Measurements from ENCODE around the gene DAND5. TPM values are rescaled to one million over a fixed set of nuclear protein-coding genes. Genes with fewer than 3 reads are reported as not detected.
A peak's percentile ranks its signal among the peaks of the same experiment; 100 is the strongest.

Gene DAND5
- polyA plus RNA-seq, 6 donors from 2014 or later: not detected

DNA sequence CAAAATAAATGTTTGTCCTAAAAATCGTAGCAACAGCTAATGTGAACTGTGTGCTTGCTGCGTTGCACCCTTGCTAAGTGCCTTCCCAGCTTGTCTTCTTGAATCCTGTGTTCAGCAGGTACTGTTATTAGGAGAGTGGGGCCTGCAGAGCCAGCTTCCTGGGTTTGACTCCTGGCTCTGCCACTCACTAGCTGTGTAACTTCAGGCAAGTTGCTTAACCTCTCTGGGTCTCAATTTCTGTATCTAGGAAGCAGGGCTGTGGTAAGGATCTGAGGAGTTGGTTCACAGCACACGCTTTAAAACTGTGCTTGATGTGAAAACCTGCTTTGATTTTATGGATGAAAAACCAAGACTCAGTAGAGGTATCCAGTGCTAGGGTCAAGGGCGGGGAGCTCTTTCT, 35.9 kb downstream of the DAND5 start:
- H3K27me3 Mint-ChIP-seq: peaks cover 8 to 36% (median 30%) of the 10 kb centered on the region in 3 donors
- H3K27ac Mint-ChIP-seq: peak overlapping the region in 1 of 6 donors; percentile 5
- H3K36me3 Mint-ChIP-seq: no peaks in the 10 kb centered on the region
- ATAC-seq (ENCODE audit: low read depth in 2 of 2) (no peak), DNase-seq (no peak)
- H3K4me1 Mint-ChIP-seq: no peaks in the 10 kb centered on the region
- peaks cover 0 to 2% (median 0%) of the 10 kb centered on the region in 7 donors for H3K9me3 Mint-ChIP-seq
- H3K4me3 Mint-ChIP-seq: no peak overlapping the region

DNA sequence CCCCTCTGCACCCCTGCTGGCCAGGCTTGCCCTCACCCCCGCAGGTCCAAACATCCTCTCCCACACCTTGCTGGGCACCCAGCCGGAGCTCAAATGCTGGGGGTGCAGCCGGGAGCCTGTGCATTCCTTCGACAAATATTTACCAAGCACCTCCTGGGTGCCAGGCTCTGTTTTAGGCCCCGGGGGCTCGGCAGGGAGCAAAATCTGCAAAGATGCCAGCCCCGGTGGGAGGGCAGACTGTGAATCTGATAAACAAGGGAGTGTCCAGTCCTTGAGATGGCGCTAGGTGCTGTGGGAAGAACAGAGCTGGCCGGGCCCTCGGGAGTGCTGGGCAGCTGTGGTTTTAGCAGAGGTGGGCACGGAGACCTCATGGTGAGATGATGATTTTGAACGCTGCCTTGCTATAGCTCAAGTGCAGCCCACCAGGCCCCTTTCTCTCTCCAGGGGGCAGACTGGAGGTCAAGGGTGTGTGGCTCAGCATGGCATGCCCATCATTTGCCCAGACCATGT, 36.5 kb downstream of the DAND5 start:
- peaks cover 8 to 42% (median 35%) of the 10 kb centered on the region in 3 donors for H3K27me3 Mint-ChIP-seq
- H3K9me3 Mint-ChIP-seq: peaks cover 0 to 2% (median 0%) of the 10 kb centered on the region in 7 donors
- no peaks in the 10 kb centered on the region for H3K36me3 Mint-ChIP-seq
- H3K4me1 Mint-ChIP-seq: peaks cover 0 to 2% (median 0%) of the 10 kb centered on the region in 3 donors
- DNase-seq: no peak
- no peak overlapping the region for H3K27ac Mint-ChIP-seq
- no peak overlapping the region for H3K4me3 Mint-ChIP-seq
- ATAC-seq (ENCODE audit: low read depth in 2 of 2): no peak

DNA sequence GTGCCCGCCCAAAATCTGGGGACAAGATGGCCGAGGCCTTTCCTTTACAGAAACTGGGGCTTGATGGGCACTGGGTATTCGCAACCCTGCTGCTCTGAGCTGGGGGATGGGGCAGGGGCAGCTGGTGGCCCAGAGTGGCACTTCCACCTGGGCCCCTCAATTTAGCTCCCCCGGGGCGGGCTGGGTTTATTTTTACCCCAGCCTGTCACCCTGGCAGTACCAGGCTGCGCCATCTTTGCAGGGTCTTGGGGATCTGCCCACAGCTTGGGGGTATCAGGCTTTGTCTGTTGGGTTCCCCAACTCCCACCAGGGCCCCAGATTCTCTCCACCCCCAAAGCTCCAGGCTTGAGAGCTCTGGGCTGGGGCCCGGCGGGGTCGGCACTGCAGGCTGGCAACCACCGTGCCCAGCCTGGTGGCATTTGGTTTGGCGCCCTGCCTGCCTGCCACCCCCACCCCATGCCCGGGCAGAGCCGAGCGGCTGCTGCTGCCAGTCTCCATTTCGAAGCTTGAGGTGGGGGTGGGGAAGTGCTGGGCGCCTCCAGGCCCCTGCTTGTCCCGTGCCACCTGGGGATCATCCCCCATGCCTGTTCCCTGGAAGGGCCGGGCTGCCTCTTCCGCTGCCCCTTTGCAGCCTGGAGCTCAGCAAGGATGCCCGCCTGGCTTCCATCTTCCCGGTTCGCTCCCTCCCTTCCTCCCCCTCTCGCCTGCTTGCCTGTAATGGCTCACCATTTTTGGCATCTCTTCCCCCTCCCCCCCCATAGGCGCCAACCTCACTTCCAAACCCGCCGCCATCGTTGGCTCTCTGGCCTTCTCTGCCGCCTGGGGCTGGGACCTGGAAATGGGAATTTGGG, 37.3 kb downstream of the DAND5 start:
- H3K27me3 Mint-ChIP-seq: peaks cover 8 to 50% (median 40%) of the 10 kb centered on the region in 3 donors
- H3K9me3 Mint-ChIP-seq: peaks cover 0 to 1% (median 0%) of the 10 kb centered on the region in 7 donors
- no peaks in the 10 kb centered on the region for H3K36me3 Mint-ChIP-seq
- H3K27ac Mint-ChIP-seq: no peak overlapping the region
- H3K4me1 Mint-ChIP-seq: peaks cover 0 to 7% (median 2%) of the 10 kb centered on the region in 3 donors
- no peak for DNase-seq
- ATAC-seq (ENCODE audit: low read depth in 2 of 2): no peak
- no peak overlapping the region for H3K4me3 Mint-ChIP-seq

DNA sequence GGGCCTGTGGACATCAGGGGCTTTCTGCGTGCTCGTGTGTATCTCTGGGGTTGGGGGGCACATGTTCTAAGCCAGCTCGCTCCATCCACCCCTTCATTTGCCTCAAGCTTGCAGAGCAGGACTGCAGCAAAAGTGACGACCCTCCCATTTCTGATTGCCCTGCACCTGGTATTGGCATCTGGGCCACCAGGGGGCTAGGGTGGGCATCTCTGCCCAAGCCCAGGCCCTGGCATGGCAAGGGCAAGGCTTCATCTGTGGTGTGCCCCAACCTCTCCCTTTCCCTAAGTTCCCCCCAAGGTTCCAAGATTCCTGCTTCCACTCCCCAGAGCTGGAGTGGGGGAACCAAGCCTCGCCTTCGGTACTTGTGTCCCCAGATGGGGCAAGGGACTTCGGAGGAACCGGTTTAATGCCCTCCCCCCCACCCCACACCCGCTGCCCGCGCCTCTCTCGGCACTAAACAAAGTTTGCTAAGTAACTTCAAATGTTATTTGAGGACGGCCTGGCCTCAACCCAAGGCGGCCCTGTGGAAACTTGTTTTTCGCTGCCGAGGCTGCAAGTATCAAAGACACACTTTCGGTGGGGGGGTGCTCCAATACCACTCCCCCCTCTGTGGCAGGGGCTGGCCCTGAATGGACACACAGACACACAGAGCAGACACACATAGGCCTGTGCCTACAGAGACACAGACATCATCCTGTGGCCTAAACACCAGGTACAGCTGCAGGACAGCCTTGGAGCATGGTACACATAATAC, 38.1 kb downstream of the DAND5 start:
- Mint-ChIP-seq H3K9me3 (peaks cover 0 to 2% (median 0%) of the 10 kb centered on the region in 7 donors), H3K27ac (no peak overlapping the region), H3K27me3 (peaks cover 9 to 55% (median 48%) of the 10 kb centered on the region in 3 donors), H3K4me3 (peak overlapping the region in 1 of 8 donors; percentile 29), H3K36me3 (no peaks in the 10 kb centered on the region), H3K4me1 (peaks cover under 1 to 10% (median 8%) of the 10 kb centered on the region in 3 donors)
- DNase-seq: no peak
- ATAC-seq (ENCODE audit: low read depth in 2 of 2): no peak

DNA sequence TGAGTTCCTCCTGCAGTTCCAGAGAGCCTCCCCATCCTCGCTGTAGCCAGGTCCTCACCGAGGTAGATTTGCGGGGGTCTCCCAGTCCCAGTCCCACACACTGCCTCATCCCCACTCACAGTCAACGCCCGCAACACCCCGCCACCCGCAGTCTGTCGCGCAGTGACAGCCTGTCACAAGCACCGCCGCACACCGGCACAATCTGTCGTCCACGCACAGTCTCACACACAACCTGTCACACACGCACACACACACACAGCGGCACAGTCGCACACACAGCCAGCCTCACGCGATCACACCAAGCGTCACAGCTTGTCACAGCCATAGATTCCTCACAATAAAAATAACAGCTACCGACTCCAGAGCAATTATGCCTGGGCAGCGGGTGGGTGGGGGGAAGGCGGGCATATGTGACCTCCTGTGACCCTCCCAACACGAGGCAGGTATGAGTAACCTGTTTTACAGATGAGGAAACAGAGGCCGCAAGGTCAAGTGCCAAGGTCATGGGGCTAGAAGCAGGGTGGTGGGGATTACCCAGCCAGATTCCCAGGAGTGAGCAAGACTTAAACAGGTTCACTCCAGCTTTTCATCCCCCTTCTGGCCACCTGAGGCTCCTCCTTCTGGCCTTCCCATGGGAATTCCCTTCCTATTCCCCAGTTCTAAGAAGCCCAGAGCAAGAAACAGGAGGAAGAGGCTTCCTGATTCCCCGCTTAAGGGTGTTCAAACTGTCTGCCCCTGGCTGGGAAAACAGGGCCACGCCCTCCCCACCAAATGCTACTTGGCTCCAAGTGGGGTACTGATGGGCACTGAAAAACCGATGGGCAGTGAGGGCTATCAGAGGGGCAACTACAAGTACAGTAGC, 39.8 kb downstream of the DAND5 start:
- peak overlapping the region in 2 of 6 donors; percentile 56 to 75 for H3K27ac Mint-ChIP-seq
- peaks cover 0 to 2% (median 0%) of the 10 kb centered on the region in 7 donors for H3K9me3 Mint-ChIP-seq
- peaks cover 12 to 27% (median 25%) of the 10 kb centered on the region in 3 donors for H3K4me1 Mint-ChIP-seq
- peak overlapping the region in 2 of 8 donors; percentile 20 to 74 for H3K4me3 Mint-ChIP-seq
- peaks cover 0 to 8% of the 10 kb centered on the region in 2 donors for H3K36me3 Mint-ChIP-seq
- DNase-seq (no peak), ATAC-seq (ENCODE audit: low read depth in 2 of 2) (no peak)
- H3K27me3 Mint-ChIP-seq: peaks cover 24 to 63% (median 56%) of the 10 kb centered on the region in 3 donors

DNA sequence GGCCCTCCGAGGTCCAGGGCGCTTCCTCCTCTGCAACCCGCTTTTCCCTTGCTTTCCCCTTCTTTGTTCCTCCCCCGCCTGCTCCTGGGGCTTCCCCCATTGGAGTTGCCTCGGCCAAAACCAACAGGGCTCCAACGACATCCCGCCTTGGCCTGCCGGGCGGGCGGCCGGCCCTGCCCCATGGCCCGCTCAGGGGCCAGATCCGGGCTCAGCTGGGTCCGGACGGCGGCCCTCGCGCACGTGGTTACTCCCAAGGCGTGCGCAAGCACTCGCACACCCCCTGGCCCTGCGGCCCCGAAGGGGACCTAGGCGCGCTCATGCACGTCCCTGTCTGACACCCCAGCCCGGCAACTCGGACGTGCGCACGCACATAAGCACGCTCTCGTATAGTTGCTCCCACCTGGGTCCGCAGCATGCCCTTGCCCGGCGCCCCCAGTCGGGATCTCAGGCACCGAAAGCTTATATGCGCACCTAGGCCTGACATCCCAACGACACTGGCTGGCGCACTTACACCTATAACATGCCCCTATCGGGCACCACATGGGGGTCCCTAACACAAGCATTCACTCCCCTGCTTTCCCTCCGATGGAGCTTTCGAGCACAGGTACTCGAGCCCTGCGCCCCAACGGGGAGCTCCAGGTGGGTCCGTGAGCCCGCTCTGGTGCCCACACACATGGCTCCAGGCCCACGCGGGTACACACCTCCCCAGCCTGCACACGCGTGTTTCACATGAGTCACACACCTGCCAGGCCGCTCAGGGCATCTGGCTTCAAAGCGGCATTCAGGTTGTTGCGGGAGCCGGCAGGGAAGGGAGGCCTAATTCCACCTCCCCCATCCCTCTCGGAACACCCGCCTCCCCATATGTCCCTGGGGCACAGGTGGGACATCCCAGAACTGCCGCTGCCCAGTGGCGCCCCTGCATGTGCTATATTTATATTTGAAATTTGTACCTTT, 40.9 kb downstream of the DAND5 start:
- no peak for DNase-seq
- peaks cover 22 to 36% (median 34%) of the 10 kb centered on the region in 3 donors for H3K4me1 Mint-ChIP-seq
- ATAC-seq (ENCODE audit: low read depth in 2 of 2): no peak
- peaks cover 31 to 74% (median 67%) of the 10 kb centered on the region in 3 donors for H3K27me3 Mint-ChIP-seq
- peak overlapping the region in 1 of 8 donors; percentile 35 for H3K4me3 Mint-ChIP-seq
- peaks cover 0 to 2% (median 0%) of the 10 kb centered on the region in 7 donors for H3K9me3 Mint-ChIP-seq
- peaks cover 0 to 12% of the 10 kb centered on the region in 2 donors for H3K36me3 Mint-ChIP-seq
- peak overlapping the region in 1 of 6 donors; percentile 47 for H3K27ac Mint-ChIP-seq

DNA sequence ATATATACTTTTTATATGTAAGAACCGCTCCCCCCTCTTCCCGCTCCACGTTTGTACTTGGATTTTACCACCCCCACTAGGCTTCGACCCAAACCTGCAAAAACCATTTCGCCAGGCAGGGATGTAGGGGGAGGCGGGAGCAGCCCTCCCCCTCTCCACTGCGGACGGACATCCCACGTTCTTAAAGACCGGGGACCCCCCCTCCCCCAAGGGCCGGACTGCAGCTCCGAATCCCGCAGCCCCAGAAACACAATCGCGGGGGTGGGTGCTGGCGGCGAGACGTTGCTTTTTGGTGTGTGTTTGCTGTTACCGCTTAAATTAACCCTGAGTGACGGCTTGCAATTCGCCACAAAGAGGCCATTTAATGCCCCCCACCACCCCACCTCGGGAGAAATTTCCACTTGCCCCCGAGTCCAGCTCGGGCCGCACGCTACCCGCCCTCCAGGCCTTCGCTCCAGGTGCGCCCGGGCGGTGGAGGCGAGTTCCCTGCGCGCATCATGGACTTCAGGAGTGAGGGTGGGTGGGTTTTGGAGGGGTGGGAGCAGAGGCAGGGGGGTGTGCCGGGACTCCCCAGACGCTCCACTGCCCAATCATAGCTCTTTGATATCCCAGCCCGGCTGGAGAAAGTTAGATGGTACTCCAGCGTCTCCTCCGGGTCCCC, 41.7 kb downstream of the DAND5 start:
- peaks cover 28 to 42% (median 39%) of the 10 kb centered on the region in 3 donors for H3K4me1 Mint-ChIP-seq
- peaks cover 0 to 2% (median 0%) of the 10 kb centered on the region in 7 donors for H3K9me3 Mint-ChIP-seq
- no peak for ATAC-seq (ENCODE audit: low read depth in 2 of 2)
- H3K4me3 Mint-ChIP-seq: peak overlapping the region in 7 of 8 donors; percentile 9 to 98 (median 49)
- no peak for DNase-seq
- peaks cover 0 to 12% of the 10 kb centered on the region in 2 donors for H3K36me3 Mint-ChIP-seq
- peaks cover 37 to 79% (median 71%) of the 10 kb centered on the region in 3 donors for H3K27me3 Mint-ChIP-seq
- H3K27ac Mint-ChIP-seq: peak overlapping the region in 4 of 6 donors; percentile 11 to 94 (median 54)

DNA sequence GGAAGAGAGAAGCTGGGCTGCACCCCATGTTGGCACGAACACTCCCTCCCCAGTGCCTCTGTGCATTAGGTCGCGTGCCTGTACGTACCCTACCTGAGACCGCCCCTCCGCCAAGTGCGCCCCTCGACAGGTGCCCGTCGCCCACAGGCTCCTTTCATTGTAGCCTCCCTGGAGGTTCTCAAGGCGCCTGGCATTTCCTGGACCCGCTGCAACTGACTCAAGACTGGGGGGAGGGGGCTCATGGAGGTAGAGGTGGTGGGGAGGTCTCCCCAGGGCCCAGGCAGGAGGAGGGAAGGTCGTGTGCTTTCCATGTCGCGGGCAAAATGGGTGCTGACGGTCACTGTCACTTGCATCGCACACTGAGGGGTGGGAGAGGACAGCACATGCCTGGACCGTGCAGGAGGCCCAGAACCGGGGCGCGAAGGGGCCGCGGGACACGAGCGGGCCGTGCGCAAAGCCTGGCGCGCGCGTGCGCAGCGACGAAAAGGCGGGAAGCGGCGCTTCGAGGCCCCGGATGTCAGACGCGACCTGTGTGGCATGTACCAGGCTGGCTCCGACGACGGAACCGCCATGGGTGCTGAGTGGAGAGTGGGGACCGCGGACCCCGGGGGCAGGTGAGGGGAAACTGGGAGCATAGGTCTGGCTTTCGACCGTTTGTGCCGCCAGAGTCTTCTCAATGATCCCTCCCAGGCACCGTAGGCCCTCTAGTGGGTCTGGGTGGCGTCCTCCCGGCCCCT, 42.4 kb downstream of the DAND5 start:
- H3K4me3 Mint-ChIP-seq: peak overlapping the region in 6 of 8 donors; percentile 9 to 98 (median 78)
- H3K27me3 Mint-ChIP-seq: peaks cover 37 to 84% (median 76%) of the 10 kb centered on the region in 3 donors
- peak overlapping the region in 4 of 6 donors; percentile 11 to 94 (median 54) for H3K27ac Mint-ChIP-seq
- H3K9me3 Mint-ChIP-seq: peaks cover 0 to 2% (median 0%) of the 10 kb centered on the region in 7 donors
- peaks cover 0 to 12% of the 10 kb centered on the region in 2 donors for H3K36me3 Mint-ChIP-seq
- ATAC-seq (ENCODE audit: low read depth in 2 of 2): no peak
- DNase-seq: no peak
- peaks cover 33 to 49% (median 45%) of the 10 kb centered on the region in 3 donors for H3K4me1 Mint-ChIP-seq

DNA sequence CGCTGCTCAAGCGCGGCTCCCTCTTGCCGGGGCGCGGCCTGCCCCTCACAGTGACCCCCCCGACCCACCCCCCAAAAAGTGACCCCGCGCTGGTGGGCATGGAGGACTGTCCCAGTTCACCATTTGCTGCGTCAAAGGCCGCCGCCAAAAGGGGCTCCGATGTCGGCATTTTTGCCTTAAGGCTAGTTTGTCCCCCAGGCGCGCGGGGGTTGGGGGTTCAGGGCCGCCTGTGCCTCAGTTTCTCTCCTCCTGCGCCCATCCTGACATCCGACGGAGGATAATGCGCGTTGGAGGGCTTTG, 43.0 kb downstream of the DAND5 start:
- H3K9me3 Mint-ChIP-seq: peaks cover 0 to 2% (median 0%) of the 10 kb centered on the region in 7 donors
- H3K4me1 Mint-ChIP-seq: peaks cover 34 to 52% (median 45%) of the 10 kb centered on the region in 3 donors
- DNase-seq (no peak), ATAC-seq (ENCODE audit: low read depth in 2 of 2) (no peak)
- peak overlapping the region; percentile 87 to 98 (median 94) for H3K4me3 Mint-ChIP-seq
- H3K27me3 Mint-ChIP-seq: peaks cover 37 to 89% (median 81%) of the 10 kb centered on the region in 3 donors
- H3K36me3 Mint-ChIP-seq: peaks cover 0 to 12% of the 10 kb centered on the region in 2 donors
- H3K27ac Mint-ChIP-seq: peak overlapping the region in 2 of 6 donors; percentile 83 to 89

DNA sequence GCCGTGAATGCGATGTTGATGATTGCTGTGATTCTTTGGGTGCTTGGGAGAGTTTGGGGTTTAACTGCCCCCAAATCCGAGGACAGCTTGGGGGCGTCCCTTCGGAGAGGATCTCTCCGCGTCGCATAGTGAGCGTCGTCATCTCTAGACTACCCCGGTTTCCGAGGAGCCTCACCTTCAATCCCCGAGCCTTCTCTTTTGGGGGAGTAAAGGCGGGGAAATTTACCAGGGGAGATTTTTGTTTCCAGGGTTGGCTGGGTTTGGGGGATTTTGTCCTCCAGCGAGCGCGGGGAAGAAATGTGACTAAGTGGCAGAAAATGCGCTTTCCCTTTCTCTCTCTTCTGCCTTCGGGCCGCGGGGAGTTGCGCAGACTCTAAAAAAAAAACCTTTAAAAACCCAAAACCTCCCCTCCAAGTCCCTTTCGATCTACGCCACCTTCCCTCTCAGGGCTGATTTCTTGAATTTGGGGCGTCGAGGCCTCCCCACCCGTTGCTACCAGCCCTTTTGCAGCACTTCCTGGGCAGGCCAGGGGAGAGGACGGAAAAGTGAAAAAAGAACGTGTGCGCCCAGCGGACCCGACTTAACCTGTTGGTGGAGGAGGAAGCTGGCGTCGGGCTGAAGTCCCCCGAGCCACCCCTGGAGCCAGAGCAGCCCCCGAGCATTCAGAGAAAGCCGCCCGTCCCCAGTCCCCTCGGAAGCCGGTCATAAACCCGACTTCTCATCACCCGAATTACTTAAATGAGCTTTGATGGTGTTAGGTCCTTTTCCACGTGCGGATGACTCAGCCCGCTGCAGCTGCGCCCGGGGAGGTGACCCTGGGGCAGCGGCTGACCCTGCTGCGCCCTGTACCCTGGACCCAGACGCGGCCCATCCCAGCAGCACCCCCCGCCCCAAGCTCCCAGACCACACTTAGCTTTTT, 43.6 kb downstream of the DAND5 start:
- Mint-ChIP-seq H3K27me3 (peaks cover 43 to 89% (median 86%) of the 10 kb centered on the region in 3 donors), H3K9me3 (peaks cover 0 to 2% (median 0%) of the 10 kb centered on the region in 7 donors), H3K4me1 (peaks cover 34 to 52% (median 45%) of the 10 kb centered on the region in 3 donors), H3K4me3 (peak overlapping the region; percentile 87 to 98 (median 94)), H3K27ac (peak overlapping the region; percentile 22 to 89 (median 86)), H3K36me3 (peaks cover 0 to 12% of the 10 kb centered on the region in 2 donors)
- DNase-seq (no peak), ATAC-seq (ENCODE audit: low read depth in 2 of 2) (peak; percentile 35 to 37)
